Measurements from ENCODE around the gene MAP3K5.

The MAP3K5 gene

GRCh38 chr6:136654086-136654485, 138.2 kb downstream of the MAP3K5 start:
- WGBS, 2 experiments, result 89 to 97% methylated on average over 1 to 2 of the region's 2 CpGs
- H3K27ac ChIP-seq (ENCODE audit: insufficient read depth, low read depth, low read length, poor library complexity, severe bottlenecking), result no peak overlapping the region
- H3K4me1 ChIP-seq (ENCODE audit: control insufficient read depth, insufficient read depth, low read length), result no peaks in the 10 kb centered on the region
- H3K27me3 ChIP-seq (ENCODE audit: control insufficient read depth, insufficient read depth, low read length, poor library complexity, severe bottlenecking), result no peaks in the 10 kb centered on the region
- no peaks in the 10 kb centered on the region for H3K36me3 ChIP-seq (ENCODE audit: control insufficient read depth, insufficient read depth, low read length)
- H3K9me3 ChIP-seq (ENCODE audit: control insufficient read depth, low read length), result no peaks in the 10 kb centered on the region
- H3K4me3 ChIP-seq (ENCODE audit: insufficient read depth, low read depth, low read length), result no peak overlapping the region

- no peaks in the 10 kb centered on the region for H3K36me3 ChIP-seq (ENCODE audit: control insufficient read depth, insufficient read depth, low read length)
- no peaks in the 10 kb centered on the region for H3K4me1 ChIP-seq (ENCODE audit: control insufficient read depth, insufficient read depth, low read length)
- H3K27me3 ChIP-seq (ENCODE audit: control insufficient read depth, insufficient read depth, low read length, poor library complexity, severe bottlenecking), result no peaks in the 10 kb centered on the region
- no peak overlapping the region for H3K4me3 ChIP-seq (ENCODE audit: insufficient read depth, low read depth, low read length)
- no peak overlapping the region for H3K27ac ChIP-seq (ENCODE audit: insufficient read depth, low read depth, low read length, poor library complexity, severe bottlenecking)
- no peaks in the 10 kb centered on the region for H3K9me3 ChIP-seq (ENCODE audit: control insufficient read depth, low read length)
Measured at GRCh38 chr6:136652656-136653055, 139.6 kb downstream of the MAP3K5 start.

GRCh38 chr6:136651982-136652381, 140.3 kb downstream of the MAP3K5 start:
- no peak overlapping the region for H3K27ac ChIP-seq (ENCODE audit: insufficient read depth, low read depth, low read length, poor library complexity, severe bottlenecking)
- H3K27me3 ChIP-seq (ENCODE audit: control insufficient read depth, insufficient read depth, low read length, poor library complexity, severe bottlenecking), result no peaks in the 10 kb centered on the region
- no peaks in the 10 kb centered on the region for H3K4me1 ChIP-seq (ENCODE audit: control insufficient read depth, insufficient read depth, low read length)
- H3K36me3 ChIP-seq (ENCODE audit: control insufficient read depth, insufficient read depth, low read length), result no peaks in the 10 kb centered on the region
- WGBS, 2 experiments, result 71 to 92% methylated on average over 1 to 2 of the region's 2 CpGs
- no peaks in the 10 kb centered on the region for H3K9me3 ChIP-seq (ENCODE audit: control insufficient read depth, low read length)
- H3K4me3 ChIP-seq (ENCODE audit: insufficient read depth, low read depth, low read length), result no peak overlapping the region

GRCh38 chr6:136647363-136647852, 144.9 kb downstream of the MAP3K5 start:
- Histone ChIP-seq H3K4me3 (ENCODE audit: insufficient read depth, low read depth, low read length) (no peak overlapping the region), H3K27ac (ENCODE audit: insufficient read depth, low read depth, low read length, poor library complexity, severe bottlenecking) (no peak overlapping the region), H3K9me3 (ENCODE audit: control insufficient read depth, low read length) (no peaks in the 10 kb centered on the region), H3K4me1 (ENCODE audit: control insufficient read depth, insufficient read depth, low read length) (no peaks in the 10 kb centered on the region), H3K27me3 (ENCODE audit: control insufficient read depth, insufficient read depth, low read length, poor library complexity, severe bottlenecking) (no peaks in the 10 kb centered on the region), H3K36me3 (ENCODE audit: control insufficient read depth, insufficient read depth, low read length) (no peaks in the 10 kb centered on the region)
- 89 to 93% methylated on average over 9 of the region's 9 CpGs for WGBS, 2 experiments

GRCh38 chr6:136646377-136646776, 145.9 kb downstream of the MAP3K5 start:
- Histone ChIP-seq H3K36me3 (ENCODE audit: control insufficient read depth, insufficient read depth, low read length) (no peaks in the 10 kb centered on the region), H3K27ac (ENCODE audit: insufficient read depth, low read depth, low read length, poor library complexity, severe bottlenecking) (no peak overlapping the region), H3K9me3 (ENCODE audit: control insufficient read depth, low read length) (no peaks in the 10 kb centered on the region), H3K4me3 (ENCODE audit: insufficient read depth, low read depth, low read length) (no peak overlapping the region), H3K4me1 (ENCODE audit: control insufficient read depth, insufficient read depth, low read length) (no peaks in the 10 kb centered on the region), H3K27me3 (ENCODE audit: control insufficient read depth, insufficient read depth, low read length, poor library complexity, severe bottlenecking) (no peaks in the 10 kb centered on the region)
- 84% methylated on average over 2 to 3 of the region's 3 CpGs for WGBS, 2 experiments

- Histone ChIP-seq H3K4me1 (ENCODE audit: control insufficient read depth, insufficient read depth, low read length) (no peaks in the 10 kb centered on the region), H3K4me3 (ENCODE audit: insufficient read depth, low read depth, low read length) (no peak overlapping the region), H3K9me3 (ENCODE audit: control insufficient read depth, low read length) (no peaks in the 10 kb centered on the region), H3K27me3 (ENCODE audit: control insufficient read depth, insufficient read depth, low read length, poor library complexity, severe bottlenecking) (no peaks in the 10 kb centered on the region), H3K36me3 (ENCODE audit: control insufficient read depth, insufficient read depth, low read length) (no peaks in the 10 kb centered on the region), H3K27ac (ENCODE audit: insufficient read depth, low read depth, low read length, poor library complexity, severe bottlenecking) (no peak overlapping the region)
- WGBS, 2 experiments, result 85 to 94% methylated on average over 4 of the region's 4 CpGs
Measured at GRCh38 chr6:136644597-136644952, 147.7 kb downstream of the MAP3K5 start.

GRCh38 chr6:136643850-136644596, 148.3 kb downstream of the MAP3K5 start:
- Histone ChIP-seq H3K27me3 (ENCODE audit: control insufficient read depth, insufficient read depth, low read length, poor library complexity, severe bottlenecking) (no peaks in the 10 kb centered on the region), H3K9me3 (ENCODE audit: control insufficient read depth, low read length) (no peaks in the 10 kb centered on the region), H3K4me3 (ENCODE audit: insufficient read depth, low read depth, low read length) (no peak overlapping the region), H3K27ac (ENCODE audit: insufficient read depth, low read depth, low read length, poor library complexity, severe bottlenecking) (no peak overlapping the region), H3K36me3 (ENCODE audit: control insufficient read depth, insufficient read depth, low read length) (no peaks in the 10 kb centered on the region), H3K4me1 (ENCODE audit: control insufficient read depth, insufficient read depth, low read length) (no peaks in the 10 kb centered on the region)
- WGBS, 2 experiments, result 12 to 13% methylated on average over 4 to 5 of the region's 5 CpGs

- H3K27ac ChIP-seq (ENCODE audit: insufficient read depth, low read depth, low read length, poor library complexity, severe bottlenecking), result no peak overlapping the region
- no peaks in the 10 kb centered on the region for H3K27me3 ChIP-seq (ENCODE audit: control insufficient read depth, insufficient read depth, low read length, poor library complexity, severe bottlenecking)
- H3K36me3 ChIP-seq (ENCODE audit: control insufficient read depth, insufficient read depth, low read length), result no peaks in the 10 kb centered on the region
- H3K4me3 ChIP-seq (ENCODE audit: insufficient read depth, low read depth, low read length), result no peak overlapping the region
- H3K4me1 ChIP-seq (ENCODE audit: control insufficient read depth, insufficient read depth, low read length), result no peaks in the 10 kb centered on the region
- H3K9me3 ChIP-seq (ENCODE audit: control insufficient read depth, low read length), result no peaks in the 10 kb centered on the region
- WGBS, 2 experiments, result 96 to 97% methylated on average over 2 of the region's 3 CpGs
Measured at GRCh38 chr6:136641873-136642465, 150.3 kb downstream of the MAP3K5 start.

GRCh38 chr6:136641166-136641565, 151.1 kb downstream of the MAP3K5 start:
- 97 to 98% methylated on average over 3 of the region's 3 CpGs for WGBS, 2 experiments

GRCh38 chr6:136640132-136640915, 152.0 kb downstream of the MAP3K5 start:
- Histone ChIP-seq H3K27ac (ENCODE audit: insufficient read depth, low read depth, low read length, poor library complexity, severe bottlenecking) (no peak overlapping the region), H3K27me3 (ENCODE audit: control insufficient read depth, insufficient read depth, low read length, poor library complexity, severe bottlenecking) (no peaks in the 10 kb centered on the region), H3K36me3 (ENCODE audit: control insufficient read depth, insufficient read depth, low read length) (no peaks in the 10 kb centered on the region), H3K4me1 (ENCODE audit: control insufficient read depth, insufficient read depth, low read length) (no peaks in the 10 kb centered on the region), H3K4me3 (ENCODE audit: insufficient read depth, low read depth, low read length) (no peak overlapping the region), H3K9me3 (ENCODE audit: control insufficient read depth, low read length) (no peaks in the 10 kb centered on the region)
- WGBS, 2 experiments, result 75 to 76% methylated on average over 5 of the region's 5 CpGs

More at GRCh38 chr6:136641166-136641565, 151.1 kb downstream of the MAP3K5 start:
- Histone ChIP-seq H3K4me3 (ENCODE audit: insufficient read depth, low read depth, low read length) (no peak overlapping the region), H3K4me1 (ENCODE audit: control insufficient read depth, insufficient read depth, low read length) (no peaks in the 10 kb centered on the region), H3K36me3 (ENCODE audit: control insufficient read depth, insufficient read depth, low read length) (no peaks in the 10 kb centered on the region), H3K27ac (ENCODE audit: insufficient read depth, low read depth, low read length, poor library complexity, severe bottlenecking) (no peak overlapping the region), H3K27me3 (ENCODE audit: control insufficient read depth, insufficient read depth, low read length, poor library complexity, severe bottlenecking) (no peaks in the 10 kb centered on the region), H3K9me3 (ENCODE audit: control insufficient read depth, low read length) (no peaks in the 10 kb centered on the region)

All from ectodermal cell (in vitro differentiated cells).